Measurements from ENCODE around the gene SEPTIN12.
"Not testable (repeated sequence)": the region's sequence is repeated elsewhere in the genome, so short reads cannot be mapped to it uniquely, and the experiment has no call there.

The SEPTIN12 gene

DNA sequence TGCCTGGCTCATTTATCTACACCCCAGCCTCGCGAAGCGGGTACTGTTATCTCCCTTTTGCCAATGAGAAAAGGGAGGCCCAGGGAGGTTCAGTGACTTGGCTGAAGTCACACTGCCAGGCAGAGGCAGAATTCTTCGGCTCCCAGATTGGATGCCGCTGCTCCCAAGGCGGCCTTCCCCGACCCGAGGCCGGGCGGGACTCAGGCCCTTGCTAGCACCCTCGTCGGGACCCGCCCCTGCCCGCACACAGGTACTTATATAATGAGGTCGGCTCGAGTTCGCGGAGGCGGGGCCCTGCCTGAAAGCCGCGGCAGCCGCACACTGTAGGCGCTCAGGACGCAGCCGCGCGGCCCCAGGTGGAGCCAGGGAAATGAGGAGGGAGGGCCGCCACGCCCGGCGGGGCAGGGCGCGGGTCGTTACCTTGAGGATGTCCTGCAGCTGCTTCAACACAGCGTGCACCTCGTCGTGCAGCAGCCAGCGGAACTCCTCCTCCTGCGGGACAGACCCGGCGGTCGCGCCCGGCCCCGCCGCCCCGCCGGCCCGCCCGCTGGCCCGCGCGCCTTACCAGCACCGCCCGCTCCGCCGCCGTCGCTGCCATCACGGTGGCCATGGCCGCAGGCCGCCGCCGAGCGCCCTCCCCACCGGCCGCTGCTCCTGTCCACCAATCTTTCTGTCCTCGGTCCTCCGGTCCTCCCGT, 14.0 kb upstream of the SEPTIN12 start, which contains the start of gene ROGDI:
TSS of gene ROGDI (minus strand) at position 672 of the 697 bp plus-strand sequence. CDS start at position 610, 62 bp downstream.
- DNase-seq, result peak; percentile 57

DNA sequence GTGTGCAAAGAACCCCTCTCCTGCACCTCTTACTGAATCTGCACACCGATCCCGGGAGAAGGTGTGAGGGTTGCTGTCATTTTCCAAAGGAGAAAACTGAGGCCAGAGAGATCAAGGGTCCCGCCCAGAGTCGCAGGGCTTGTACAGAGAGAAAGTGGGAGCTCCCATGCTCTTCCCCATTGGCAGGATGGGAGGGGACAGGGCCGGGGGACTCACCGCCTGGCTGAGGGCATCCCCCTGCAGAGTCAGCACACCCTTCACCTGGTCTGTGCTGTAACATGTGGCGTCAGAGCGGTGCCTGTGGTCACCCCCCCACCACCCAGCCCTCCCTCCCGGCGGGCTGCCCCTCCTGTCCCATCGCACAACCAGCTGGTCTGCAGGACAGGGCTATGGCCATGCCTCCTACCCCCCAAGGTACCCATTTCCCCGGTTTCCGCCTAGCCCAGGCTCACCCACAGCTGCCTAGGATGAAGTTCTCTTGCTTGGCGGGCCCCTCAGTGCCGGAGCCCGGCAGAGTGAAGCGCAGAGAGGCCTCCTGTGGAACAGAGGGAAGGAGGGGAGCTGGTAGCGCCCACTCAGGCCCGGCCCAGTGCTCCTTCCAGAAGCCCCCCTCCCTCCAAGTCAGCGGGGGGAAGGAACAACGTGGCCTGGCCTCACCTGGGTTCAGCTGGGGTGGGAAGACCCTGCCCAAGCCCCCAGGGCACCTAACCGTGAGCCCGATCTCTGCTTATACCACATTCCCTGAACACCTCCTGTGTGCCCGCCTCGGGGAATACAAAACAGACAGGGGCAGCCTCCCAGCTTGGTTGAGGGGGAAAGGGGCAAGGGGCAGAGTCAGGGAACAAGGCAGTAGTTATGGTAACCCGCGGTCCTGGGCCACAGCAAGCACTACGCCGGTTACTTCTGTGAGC, 13.2 kb upstream of the SEPTIN12 start:
- no peak for DNase-seq

DNA sequence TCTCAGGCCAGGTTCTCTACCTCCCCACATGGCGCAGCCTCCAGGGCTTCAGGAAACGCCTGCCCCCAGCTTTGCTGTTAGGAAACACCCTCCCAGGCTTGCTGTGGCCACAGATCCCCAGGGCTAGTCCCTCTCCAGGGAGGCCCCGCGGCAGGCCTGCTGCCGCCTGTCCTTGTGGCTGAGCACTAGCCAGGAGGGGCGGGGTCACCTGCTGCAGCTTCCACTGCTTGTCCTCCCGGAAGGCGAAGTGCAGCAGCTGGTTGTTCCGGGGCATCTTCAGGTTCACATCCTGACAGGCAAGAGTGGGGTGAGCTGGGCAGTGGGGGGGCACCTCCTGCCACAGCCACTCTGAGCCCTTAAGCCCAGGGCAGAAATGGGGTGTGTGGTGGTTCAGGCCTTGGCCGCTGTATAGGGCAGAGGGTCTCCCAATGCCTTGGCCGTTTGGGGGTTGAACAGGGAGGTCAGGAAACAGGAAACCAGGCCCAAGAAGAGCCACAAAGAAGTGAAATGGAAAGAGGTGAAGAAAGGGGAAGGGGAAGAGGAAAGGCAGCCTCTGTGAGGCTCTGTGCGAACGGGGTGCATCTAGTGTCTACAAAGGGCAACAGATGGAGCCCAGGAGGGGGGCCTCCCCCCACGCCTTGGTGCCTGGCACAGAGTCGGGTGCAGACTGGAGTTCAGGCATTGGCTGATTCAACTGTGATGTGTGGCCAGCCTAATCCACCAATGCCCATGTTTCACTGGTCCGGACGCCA, 12.3 kb upstream of the SEPTIN12 start:
- DNase-seq, result no peak

- DNase-seq, result no peak
Measured at GRCh38 chr16:4799171-4799855, 11.2 kb upstream of the SEPTIN12 start.

DNA sequence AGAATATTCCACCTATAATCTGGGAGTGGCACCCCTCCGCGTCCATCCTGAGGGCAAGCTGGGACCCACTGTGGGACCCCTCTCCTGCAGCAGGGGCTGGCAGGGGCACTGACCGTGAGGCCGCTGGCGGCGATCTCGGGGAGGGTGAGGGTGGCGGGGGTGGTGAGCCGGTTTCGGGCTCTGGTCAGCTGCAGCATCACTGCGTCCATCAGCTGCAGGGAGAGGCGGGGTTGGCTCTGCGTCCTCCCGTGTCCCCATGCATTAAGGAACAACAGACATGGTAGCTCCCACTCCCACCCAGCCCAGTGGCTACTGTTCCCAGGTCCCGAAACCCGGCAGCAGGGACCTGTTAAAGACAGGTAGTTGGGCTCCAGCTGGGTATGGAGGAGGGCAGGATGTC, 10.3 kb upstream of the SEPTIN12 start:
- DNase-seq, result no peak

DNA sequence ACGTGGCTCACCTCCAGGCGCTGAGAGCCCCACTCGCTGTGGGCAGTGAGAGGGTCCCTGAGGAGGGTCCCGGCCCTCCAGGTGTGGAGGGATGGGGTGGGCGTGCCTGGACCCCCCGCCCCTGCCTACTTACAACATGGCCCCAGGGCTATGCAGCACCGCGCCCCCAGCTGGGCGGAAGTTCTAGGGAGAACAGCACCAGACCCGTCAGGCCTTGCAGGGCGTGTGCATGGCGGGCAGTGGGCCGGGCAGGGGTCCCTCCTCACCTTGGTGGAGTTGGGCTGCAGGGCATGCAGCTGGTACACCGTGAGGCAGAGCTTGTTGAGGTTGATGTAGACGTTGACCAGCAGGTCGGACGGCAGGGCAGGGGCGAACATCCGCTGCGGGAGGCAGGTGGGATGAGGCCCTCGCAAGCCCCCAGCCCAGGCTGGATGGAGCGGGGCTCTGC, 9.7 kb upstream of the SEPTIN12 start:
- no peak for DNase-seq

- DNase-seq, result no peak
Measured at GRCh38 chr16:4796982-4797804, 9.0 kb upstream of the SEPTIN12 start.

DNA sequence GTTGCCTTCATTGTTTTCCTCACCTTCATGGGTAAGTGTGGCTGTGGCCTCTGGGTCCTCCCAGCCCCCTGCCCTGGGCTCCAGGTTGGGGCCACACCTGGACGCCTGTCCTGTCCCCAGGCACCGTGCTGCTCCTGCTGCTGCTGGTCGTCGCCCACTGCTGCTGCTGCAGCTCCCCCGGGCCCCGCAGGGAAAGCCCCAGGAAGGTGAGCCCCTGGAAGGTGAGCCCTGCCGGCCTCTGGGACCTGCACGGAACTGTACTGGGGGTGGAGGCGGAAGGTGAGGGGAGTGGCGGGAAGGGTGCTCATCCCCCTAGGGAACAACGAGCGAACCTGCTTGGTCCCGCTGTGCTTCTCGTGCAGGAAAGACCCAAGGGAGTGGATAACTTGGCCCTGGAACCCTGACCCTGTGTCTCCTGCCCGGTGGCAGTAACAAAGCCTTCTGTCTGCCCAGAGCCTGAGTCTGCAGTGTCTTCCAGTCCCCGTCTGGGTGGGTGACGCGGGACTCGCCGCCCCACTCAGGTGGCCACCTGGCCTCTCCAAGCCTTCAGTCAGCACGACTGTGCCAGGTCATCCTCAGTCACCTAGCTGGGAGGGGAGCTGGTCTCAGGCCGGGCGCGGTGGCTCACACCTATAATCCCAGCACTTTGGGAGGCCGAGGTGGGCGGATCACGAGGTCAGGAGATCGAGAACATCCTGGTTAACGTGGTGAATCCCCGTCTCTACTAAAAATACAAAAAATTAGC, 7.9 kb upstream of the SEPTIN12 start:
- DNase-seq, result no peak

DNA sequence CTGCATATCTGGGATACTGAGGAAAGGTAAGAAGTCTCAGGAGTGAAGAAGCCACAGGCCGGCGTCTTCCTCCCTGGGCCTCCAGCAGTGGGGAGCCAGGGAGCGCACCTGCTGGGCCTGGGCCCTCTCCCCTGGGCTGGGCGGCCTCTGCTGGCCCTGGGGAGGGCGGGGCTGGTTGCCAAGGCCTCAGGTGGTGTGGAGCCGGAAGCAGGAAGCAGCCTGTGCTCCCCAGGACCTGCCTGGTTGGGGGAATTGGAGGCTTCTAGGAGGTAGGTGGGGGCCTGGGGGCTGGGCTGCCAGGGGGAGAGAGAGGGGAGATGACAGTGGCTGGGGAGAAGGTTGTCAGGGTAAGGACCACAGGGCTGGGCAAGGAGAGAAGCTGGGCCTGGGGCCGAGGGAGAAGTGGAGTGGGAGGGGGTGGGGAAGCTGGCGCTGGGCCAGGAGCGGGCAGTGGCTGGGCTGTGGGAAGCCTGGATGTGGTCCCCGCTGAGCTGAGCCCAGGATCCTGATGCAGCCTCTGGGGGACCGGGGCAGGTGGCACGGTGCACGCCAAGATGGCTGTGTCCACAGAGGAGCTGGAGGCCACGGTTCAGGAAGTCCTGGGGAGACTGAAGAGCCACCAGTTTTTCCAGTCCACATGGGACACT, 7.2 kb upstream of the SEPTIN12 start, which contains the start of gene SMIM22:
TSS of gene SMIM22 (plus strand) at position 189 of the 647 bp plus-strand sequence. CDS start at position 555, 366 bp downstream.
- peak; percentile 67 for DNase-seq

GRCh38 chr16:4792951-4793513, 4.9 kb upstream of the SEPTIN12 start:
- no peak for DNase-seq

DNA sequence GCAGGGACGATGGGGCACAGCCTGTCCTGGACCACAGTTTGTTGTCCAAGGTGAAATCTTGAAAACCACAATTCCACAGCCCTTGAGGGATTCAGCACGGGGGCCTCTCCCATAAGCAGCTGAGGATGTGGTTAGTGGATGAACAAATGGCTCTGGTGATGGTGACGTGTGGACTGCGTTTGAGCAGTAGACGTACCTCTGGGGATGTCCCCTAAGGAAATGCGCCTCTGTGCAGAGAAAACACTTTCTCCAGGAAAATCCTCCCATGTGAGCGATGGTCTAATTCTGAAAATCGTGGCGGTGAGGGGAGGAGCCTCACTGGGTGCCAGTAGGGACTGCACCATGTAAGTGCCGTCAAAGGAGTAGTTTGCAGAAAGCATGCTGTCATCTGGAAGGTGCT, 2.7 kb upstream of the SEPTIN12 start:
- no peak for DNase-seq

DNA sequence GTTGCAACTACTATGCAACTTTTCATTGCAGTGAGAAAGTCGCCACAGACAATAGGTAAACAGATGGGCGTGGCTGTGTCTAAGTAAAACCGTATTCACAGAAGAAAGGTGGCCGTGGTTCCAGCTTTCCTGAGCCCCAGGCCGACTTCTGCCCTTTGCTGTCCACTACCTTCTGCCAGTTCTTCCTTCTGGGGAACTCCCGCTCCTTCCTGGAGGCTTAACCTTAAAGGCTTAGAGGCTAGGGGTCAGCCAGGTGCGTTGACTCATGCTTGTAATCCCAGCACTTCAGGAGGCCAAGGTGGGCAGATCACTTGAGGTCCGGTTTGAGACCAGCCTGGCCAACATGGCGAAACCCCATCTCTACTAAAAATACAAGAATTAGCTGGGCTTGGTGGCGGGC, 2.1 kb upstream of the SEPTIN12 start:
- no peak for DNase-seq

GRCh38 chr16:4788910-4789309, 765 bp upstream of the SEPTIN12 start:
- no peak for DNase-seq

- no peak for DNase-seq
Measured at GRCh38 chr16:4788489-4788889, 344 bp upstream of the SEPTIN12 start.

DNA sequence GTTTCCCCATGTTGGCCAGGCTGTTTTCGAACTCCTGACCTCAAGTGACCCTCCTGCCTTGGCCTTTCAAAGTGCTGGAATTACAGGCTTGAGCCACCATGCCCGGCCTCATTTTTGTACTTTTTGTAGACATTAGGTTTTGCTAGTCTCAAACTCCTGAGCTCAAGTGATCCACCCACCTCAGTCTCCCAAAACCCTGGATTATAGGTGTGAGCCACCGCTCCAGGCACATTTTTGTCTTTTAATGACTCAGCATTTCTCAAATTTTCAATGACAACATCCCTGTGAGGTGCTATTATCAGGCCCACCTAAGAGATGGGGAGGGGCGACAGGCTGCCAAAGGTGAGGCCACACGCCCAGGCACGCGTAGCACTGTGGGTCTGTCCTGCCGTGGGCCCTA, 1.1 kb downstream of the SEPTIN12 start:
- no peak for DNase-seq

DNA sequence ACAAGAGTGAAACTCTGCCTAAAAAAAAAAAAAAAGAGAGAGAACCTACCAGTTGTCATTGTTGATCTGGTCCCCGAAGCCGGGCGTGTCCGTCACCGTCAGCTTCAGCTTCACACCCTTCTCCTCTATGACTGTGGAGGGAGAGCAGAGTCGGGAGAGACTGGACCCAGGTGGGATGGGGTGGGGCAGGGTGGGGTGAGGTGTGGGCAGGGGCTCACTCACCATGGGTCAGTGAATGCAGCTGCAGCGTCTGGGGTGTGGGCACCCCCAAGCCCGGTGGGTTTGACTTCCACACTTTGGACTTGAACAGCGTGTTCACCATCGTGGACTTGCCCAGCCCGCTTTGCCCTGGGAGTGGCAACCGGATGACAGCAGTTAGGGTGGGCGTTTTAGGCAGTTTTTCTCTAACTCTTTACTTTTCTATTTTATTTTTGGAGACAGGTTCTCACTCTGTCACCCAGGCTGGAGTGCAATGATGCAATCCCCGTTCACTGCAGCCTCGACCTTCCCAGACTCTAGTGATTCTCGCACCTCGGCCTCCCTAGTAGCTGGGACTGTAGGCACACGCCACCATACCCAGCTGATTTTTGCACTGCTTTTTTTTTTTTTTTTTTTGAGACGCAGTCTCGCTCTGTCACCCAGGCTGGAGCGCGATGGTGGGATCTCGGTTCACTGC, 2.2 kb downstream of the SEPTIN12 start:
- no peak for DNase-seq

DNA sequence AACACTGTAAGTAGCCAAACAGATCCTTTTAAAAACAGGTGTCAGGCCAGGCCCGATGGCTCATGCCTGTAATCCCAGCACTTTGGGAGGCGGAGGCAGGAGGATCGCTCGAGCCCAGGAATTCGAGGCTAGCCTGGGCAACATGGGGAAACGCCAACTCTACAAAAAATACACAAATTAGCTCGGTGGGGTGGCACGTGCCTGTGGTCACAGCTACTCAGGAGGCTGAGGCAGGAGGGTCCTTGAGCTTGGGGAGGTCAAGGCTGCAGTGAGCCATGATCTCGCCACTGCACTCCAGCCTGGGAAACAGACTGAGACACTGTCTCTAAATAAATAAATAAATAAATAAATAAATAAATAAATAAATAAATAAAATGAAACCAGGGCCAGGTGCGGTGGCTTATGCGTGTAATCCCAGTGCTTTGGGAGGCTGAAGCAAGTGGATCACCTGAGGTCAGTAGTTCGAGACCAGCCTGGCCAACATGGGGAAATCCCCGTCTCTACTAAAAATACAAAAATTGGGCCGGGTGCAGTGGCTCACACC, 3.6 kb downstream of the SEPTIN12 start:
- DNase-seq, result not testable (repeated sequence)

- no peak for DNase-seq
Measured at GRCh38 chr16:4783951-4784336, 4.2 kb downstream of the SEPTIN12 start.
